A549 (cell line): ENCODE data around the gene CIDEB.

Experiments
- CTCF ChIP-seq: fragments of >200 bp; sonication (Bioruptor Twin); formaldehyde crosslinking; IDR thresholded peaks from 3 replicates; pipeline ENCODE4 v1.5.1; 2016
- HOXB13 ChIP-seq: fragments of 250-450 bp; sonication (Bioruptor Pico); IDR thresholded peaks from 2 replicates; pipeline ENCODE4 v1.5.0; 2020; ENCODE audit warnings: low read depth, mild to moderate bottlenecking, moderate library complexity

- TF ChIP-seq CTCF (no peak), HOXB13 (CRISPR knock-in tag) (no peak)
Measured at GRCh38 chr14:24256960-24257359, 50.8 kb downstream of the CIDEB start.
